GM12878 (cell line): ENCODE data around the gene AMY1B. TPM values are rescaled to one million over a fixed set of nuclear protein-coding genes. Genes with fewer than 3 reads are reported as not detected.
"Not testable (repeated sequence)": the region's sequence is repeated elsewhere in the genome, so short reads cannot be mapped to it uniquely, and the experiment has no call there.

ENCODE experiments used
- ATAC-seq: fragments of 200-7000 bp; cut with Tn5 transposase; 3 replicates; pipeline ENCODE4 v1.9.1; 2020; ENCODE audit warnings: mild to moderate bottlenecking, moderate library complexity
- BruUV-seq: library from RNA; stranded (reverse); fragments of 400-500 nt; replicated peaks from 2 replicates; lab custom pipeline; 2021; lab: Mats Ljungman, UMichigan
- CTCF ChIA-PET: fragments of 300-600 bp; sonication (Branson Sonifier 250); formaldehyde crosslinking; extraction: SDS; loops from one replicate; lab custom pipeline; 2021; ENCODE audit warnings: inconsistent platforms; lab: Yijun Ruan, JAX
- POLR2A ChIA-PET: fragments of 350-600 bp; formaldehyde crosslinking; extraction: SDS; loops from one replicate; lab custom pipeline; 2021; ENCODE audit warnings: inconsistent platforms; lab: Charles Lee
- RAD21 ChIA-PET: fragments of 300-600 bp; sonication (Branson Sonifier 250); formaldehyde crosslinking; loops from one replicate; lab custom pipeline; 2023; ENCODE audit warnings: antibody characterized with exemption; ENCODE audit not compliant: unreplicated experiment; lab: Charles Lee
- SMC1A ChIA-PET: fragments of 300-600 bp; sonication (Branson Sonifier 250); formaldehyde crosslinking; loops from one replicate; lab custom pipeline; 2023; ENCODE audit not compliant: unreplicated experiment, uncharacterized antibody; lab: Charles Lee
- DNase-seq: peaks from one replicate; pipeline ENCODE4 v3.0.0-alpha.2; 2011; ENCODE audit warnings: low read depth, low spot score
- FAIRE-seq: peaks from 3 replicates; lab custom pipeline; 2011; peaks lifted over from hg19 to GRCh38; lab: Jason Lieb, UNC
- H2AFZ ChIP-seq: 2 replicates; pipeline ENCODE4 v1.6.0; 2011; ENCODE audit warnings: low read depth, low read length, control low read depth; ENCODE audit not compliant: control insufficient read depth
- H3K27ac ChIP-seq: 2 replicates; pipeline ENCODE4 v1.5.1; 2011; ENCODE audit warnings: control low read depth; ENCODE audit not compliant: control insufficient read depth, insufficient read depth
- H3K27me3 ChIP-seq, 2 experiments: replicated peaks in 1 of 2; 2 replicates each; pipeline versions ENCODE4 v1.6.0 to v1.6.1; 2011; ENCODE audit warnings: low read length in 1 of 2; ENCODE audit not compliant: control insufficient read depth in 2 of 2, insufficient read depth in 2 of 2
- H3K36me3 ChIP-seq, 2 experiments: 2 replicates each; pipeline ENCODE4 v1.5.1; 2011; ENCODE audit warnings: low read length in 1 of 2; ENCODE audit not compliant: control insufficient read depth in 2 of 2, insufficient read depth in 2 of 2
- H3K4me1 ChIP-seq: 2 replicates; pipeline ENCODE4 v1.6.1; 2011; ENCODE audit warnings: mild to moderate bottlenecking, low read length, moderate library complexity, mixed read lengths; ENCODE audit not compliant: control insufficient read depth, insufficient read depth
- H3K4me2 ChIP-seq: 2 replicates; pipeline ENCODE4 v1.6.0; 2011; ENCODE audit warnings: control low read depth; ENCODE audit not compliant: control insufficient read depth, insufficient read depth
- H3K4me3 ChIP-seq: fragments of 200-600 bp; sonication (generic); 2 replicates; pipeline ENCODE4 v1.5.1; 2016
- H3K79me2 ChIP-seq: 2 replicates; pipeline ENCODE4 v1.6.0; 2011; ENCODE audit warnings: low read length; ENCODE audit not compliant: control insufficient read depth, insufficient read depth
- H3K9ac ChIP-seq: 2 replicates; pipeline ENCODE4 v1.8.0; 2011; ENCODE audit warnings: low read length, control low read depth, mixed read lengths; ENCODE audit not compliant: control insufficient read depth, insufficient read depth
- H3K9me3 ChIP-seq: replicated peaks from 3 replicates; pipeline ENCODE4 v1.5.1; 2011; ENCODE audit warnings: mild to moderate bottlenecking, low read length; ENCODE audit not compliant: control insufficient read depth, insufficient read depth
- H4K20me1 ChIP-seq: 2 replicates; pipeline ENCODE4 v1.6.0; 2011; ENCODE audit not compliant: control insufficient read depth, insufficient read depth
- WGBS: methylation state at CpG from one replicate; pipeline ENCODE4 v1.1.6; 2016; ENCODE audit warnings: low lambda C conversion rate; ENCODE audit not compliant: insufficient replicate concordance, insufficient coverage; ENCODE audit errors: missing lambda C conversion rate; 5-methylcytosine and 5-hydroxymethylcytosine counted together
- in situ Hi-C: fragments of 300-500 bp; cut with MboI; formaldehyde crosslinking; loops from 9 replicates; pipeline ENCODE4 v1.14.3; 2018; ENCODE audit warnings: mixed read lengths
- intact Hi-C: fragments of 100-400 bp; cut with micrococcal nuclease; formaldehyde crosslinking; loops from one replicate; pipeline ENCODE4 v1.14.2; 2022; ENCODE audit not compliant: unreplicated experiment
- polyA plus RNA-seq, 11 experiments: library from polyadenylated mRNA; depleted of rRNA in 4 of 11; unstranded in 6 of 11; stranded (reverse) in 5 of 11; fragments of >200 nt; fragmentation: Nextera tagmentation in 4 of 11; fragmentation: Illumina TruSeq in 1 of 11; extraction: Ambion mirVana in 4 of 11; extraction: Trizol in 1 of 11; gene quantifications; 1 replicate in 1 of 11; 2 replicates in 10 of 11; pipeline versions ENCODE4 v1.2.1 to v1.2.3, GENCODE V29; 2011 to 2016; ENCODE audit warnings: inconsistent platforms in 2 of 11, missing spikeins in 2 of 11, low read depth in 1 of 11
- total RNA-seq, 4 experiments: library from RNA; depleted of rRNA in 3 of 4; stranded (reverse); fragments of >200 nt in 3 of 4; fragmentation: Illumina TruSeq in 1 of 4; extraction: Trizol in 1 of 4; gene quantifications; 2 replicates each; pipeline versions ENCODE4 v1.2.1 to v1.2.3, GENCODE V29; 2013 to 2021

The AMY1B gene
- total and polyA plus RNA-seq, 10 of the 15 experiments (the other 5 are each of a cell fraction or from before 2014, with no cell fraction given) = 0.08 to 0.25 TPM; not detected in 8

- CTCF ChIA-PET, intact Hi-C loops, SMC1A ChIA-PET, H3K27me3 ChIP-seq, POLR2A ChIA-PET, RAD21 ChIA-PET, ATAC-seq, H3K4me1 ChIP-seq, H3K4me3 ChIP-seq, H3K9me3 ChIP-seq, DNase-seq, BruUV-seq, H2AFZ ChIP-seq, in situ Hi-C loops, H3K79me2 ChIP-seq, H3K36me3 ChIP-seq, H3K4me2 ChIP-seq, H3K9ac ChIP-seq, H4K20me1 ChIP-seq, FAIRE-seq, H3K27ac ChIP-seq: not testable (repeated sequence)
- no CpG with 5 or more reads among the region's 3 CpGs for WGBS
Observed at GRCh38 chr1:103738031-103738430, 42.0 kb upstream of the AMY1B start.

- RAD21 ChIA-PET = not testable (repeated sequence)
Observed at GRCh38 chr1:103735334-103735733, 39.3 kb upstream of the AMY1B start.

GRCh38 chr1:103721473-103721872 is 25.5 kb upstream of the AMY1B start:
- ATAC-seq, H3K9ac ChIP-seq, H3K27me3 ChIP-seq, FAIRE-seq, H3K27ac ChIP-seq, H3K4me1 ChIP-seq, H2AFZ ChIP-seq, BruUV-seq, H3K9me3 ChIP-seq, SMC1A ChIA-PET, CTCF ChIA-PET, RAD21 ChIA-PET, POLR2A ChIA-PET, in situ Hi-C loops, DNase-seq, H3K36me3 ChIP-seq, H3K4me2 ChIP-seq, H3K79me2 ChIP-seq, H4K20me1 ChIP-seq, intact Hi-C loops, H3K4me3 ChIP-seq: not testable (repeated sequence)
- no CpG with 5 or more reads among the region's 2 CpGs for WGBS

More at GRCh38 chr1:103735334-103735733, 39.3 kb upstream of the AMY1B start:
- H2AFZ ChIP-seq, H3K4me2 ChIP-seq, H3K79me2 ChIP-seq, H4K20me1 ChIP-seq, H3K4me1 ChIP-seq, H3K36me3 ChIP-seq, POLR2A ChIA-PET, SMC1A ChIA-PET, DNase-seq, H3K27ac ChIP-seq, intact Hi-C loops, FAIRE-seq, in situ Hi-C loops, BruUV-seq, H3K27me3 ChIP-seq, H3K9me3 ChIP-seq, H3K4me3 ChIP-seq, H3K9ac ChIP-seq, ATAC-seq, CTCF ChIA-PET: not testable (repeated sequence)
- WGBS = no CpG with 5 or more reads among the region's 3 CpGs

- H3K9ac ChIP-seq, in situ Hi-C loops, H3K27me3 ChIP-seq, H4K20me1 ChIP-seq, ATAC-seq, SMC1A ChIA-PET, H3K4me1 ChIP-seq, CTCF ChIA-PET, intact Hi-C loops, DNase-seq, H3K4me3 ChIP-seq, H2AFZ ChIP-seq, H3K27ac ChIP-seq, BruUV-seq, RAD21 ChIA-PET, H3K9me3 ChIP-seq, FAIRE-seq, H3K4me2 ChIP-seq, H3K79me2 ChIP-seq, H3K36me3 ChIP-seq, POLR2A ChIA-PET: not testable (repeated sequence)
- WGBS = 12% methylated on average over 6 of the region's 6 CpGs
Observed at GRCh38 chr1:103717404-103717803, 21.4 kb upstream of the AMY1B start.
